ENCODE measurements around the gene QSER1.
"Not testable (repeated sequence)": the region's sequence is repeated elsewhere in the genome, so short reads cannot be mapped to it uniquely, and the experiment has no call there.

The QSER1 gene

DNA sequence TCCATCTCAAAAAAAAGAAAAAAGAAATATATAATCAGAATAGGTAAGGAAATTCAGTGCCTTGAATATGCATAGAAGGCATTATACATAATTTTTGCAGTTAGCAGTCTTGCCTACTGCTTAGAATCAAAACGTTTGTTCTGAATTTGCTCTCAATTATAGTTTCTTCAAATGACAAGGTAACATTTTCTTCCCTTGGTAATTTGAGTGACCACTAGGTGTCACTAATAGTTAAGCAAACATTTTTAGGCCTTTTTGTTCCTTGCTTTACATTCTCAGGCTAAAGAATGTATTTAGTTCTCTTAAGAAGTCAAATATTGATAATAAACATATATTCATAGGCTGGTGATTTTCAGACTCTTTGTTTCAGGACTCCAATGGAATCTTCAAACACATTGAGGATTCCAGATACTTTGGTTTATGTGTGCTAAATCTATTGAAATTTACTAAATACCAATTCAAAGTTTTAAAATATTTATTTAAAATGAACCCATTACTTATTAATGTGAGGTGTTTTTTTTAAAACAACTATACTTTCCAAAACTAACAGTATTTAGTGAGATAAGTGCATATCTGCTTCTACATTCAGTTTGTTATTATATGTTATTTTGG, 68.0 kb downstream of the QSER1 start:
- ATAC-seq (ENCODE audit: low read depth) (no peak), DNase-seq (ENCODE audit: low spot score) (no peak)
- TF ChIP-seq, protein P1, sequence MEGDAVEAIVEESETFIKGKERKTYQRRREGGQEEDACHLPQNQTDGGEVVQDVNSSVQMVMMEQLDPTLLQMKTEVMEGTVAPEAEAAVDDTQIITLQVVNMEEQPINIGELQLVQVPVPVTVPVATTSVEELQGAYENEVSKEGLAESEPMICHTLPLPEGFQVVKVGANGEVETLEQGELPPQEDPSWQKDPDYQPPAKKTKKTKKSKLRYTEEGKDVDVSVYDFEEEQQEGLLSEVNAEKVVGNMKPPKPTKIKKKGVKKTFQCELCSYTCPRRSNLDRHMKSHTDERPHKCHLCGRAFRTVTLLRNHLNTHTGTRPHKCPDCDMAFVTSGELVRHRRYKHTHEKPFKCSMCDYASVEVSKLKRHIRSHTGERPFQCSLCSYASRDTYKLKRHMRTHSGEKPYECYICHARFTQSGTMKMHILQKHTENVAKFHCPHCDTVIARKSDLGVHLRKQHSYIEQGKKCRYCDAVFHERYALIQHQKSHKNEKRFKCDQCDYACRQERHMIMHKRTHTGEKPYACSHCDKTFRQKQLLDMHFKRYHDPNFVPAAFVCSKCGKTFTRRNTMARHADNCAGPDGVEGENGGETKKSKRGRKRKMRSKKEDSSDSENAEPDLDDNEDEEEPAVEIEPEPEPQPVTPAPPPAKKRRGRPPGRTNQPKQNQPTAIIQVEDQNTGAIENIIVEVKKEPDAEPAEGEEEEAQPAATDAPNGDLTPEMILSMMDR (IDR thresholded peaks at IDR 0.05; ENCODE audit: poor library complexity, severe bottlenecking), result peak; percentile 82
- no peak overlapping the region for H3K27ac ChIP-seq (ENCODE audit: poor library complexity, severe bottlenecking)
- no peak overlapping the region for H3K4me3 ChIP-seq (ENCODE audit: severe bottlenecking)
- no peaks in the 10 kb centered on the region for H3K9me3 ChIP-seq (ENCODE audit: severe bottlenecking)
- H3K36me3 ChIP-seq (ENCODE audit: low read depth), result peaks cover 72% of the 10 kb centered on the region
- no peaks in the 10 kb centered on the region for H3K27me3 ChIP-seq (ENCODE audit: insufficient read depth, poor library complexity, severe bottlenecking)
- H3K4me1 ChIP-seq (ENCODE audit: insufficient read depth, poor library complexity, severe bottlenecking), result no peaks in the 10 kb centered on the region

DNA sequence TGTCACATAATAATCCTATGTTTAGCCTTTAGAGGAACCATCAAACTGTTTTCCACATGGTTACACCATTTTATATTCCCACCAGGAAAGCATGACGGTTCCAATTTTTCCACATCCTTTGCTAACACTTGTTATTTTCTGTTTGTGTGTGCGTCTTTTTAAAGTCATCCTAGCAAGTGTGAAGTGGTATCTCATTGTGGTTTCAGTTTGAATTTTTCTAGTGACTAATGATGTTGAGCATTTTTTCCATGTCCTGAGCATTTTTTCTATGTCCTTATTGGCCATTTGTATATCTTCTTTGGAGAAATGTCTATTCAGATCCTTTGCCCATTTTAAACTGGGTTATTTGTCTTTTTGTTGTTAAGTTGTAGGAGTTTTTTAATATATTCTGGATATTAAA, 69.4 kb downstream of the QSER1 start:
- H3K27me3 ChIP-seq (ENCODE audit: insufficient read depth, poor library complexity, severe bottlenecking), result no peaks in the 10 kb centered on the region
- no peak for ATAC-seq (ENCODE audit: low read depth)
- TF ChIP-seq, protein P1 (IDR thresholded peaks at IDR 0.05; ENCODE audit: poor library complexity, severe bottlenecking), result no peak
- no peak overlapping the region for H3K4me3 ChIP-seq (ENCODE audit: severe bottlenecking)
- peaks cover 72% of the 10 kb centered on the region for H3K36me3 ChIP-seq (ENCODE audit: low read depth)
- no peaks in the 10 kb centered on the region for H3K4me1 ChIP-seq (ENCODE audit: insufficient read depth, poor library complexity, severe bottlenecking)
- DNase-seq (ENCODE audit: low spot score), result no peak
- no peak overlapping the region for H3K27ac ChIP-seq (ENCODE audit: poor library complexity, severe bottlenecking)
- H3K9me3 ChIP-seq (ENCODE audit: severe bottlenecking), result no peaks in the 10 kb centered on the region

GRCh38 chr11:32963721-32964120, 71.1 kb downstream of the QSER1 start:
- Histone ChIP-seq H3K27me3 (ENCODE audit: insufficient read depth, poor library complexity, severe bottlenecking) (no peaks in the 10 kb centered on the region), H3K9me3 (ENCODE audit: severe bottlenecking) (no peaks in the 10 kb centered on the region), H3K4me3 (ENCODE audit: severe bottlenecking) (no peak overlapping the region), H3K4me1 (ENCODE audit: insufficient read depth, poor library complexity, severe bottlenecking) (no peaks in the 10 kb centered on the region), H3K36me3 (ENCODE audit: low read depth) (peaks cover 69% of the 10 kb centered on the region), H3K27ac (ENCODE audit: poor library complexity, severe bottlenecking) (no peak overlapping the region)
- ATAC-seq (ENCODE audit: low read depth) (peak; percentile 42; the same call in 1 of the 3 replicates), DNase-seq (ENCODE audit: low spot score) (no peak)
- TF ChIP-seq, protein P1 (IDR thresholded peaks at IDR 0.05; ENCODE audit: poor library complexity, severe bottlenecking), result no peak

DNA sequence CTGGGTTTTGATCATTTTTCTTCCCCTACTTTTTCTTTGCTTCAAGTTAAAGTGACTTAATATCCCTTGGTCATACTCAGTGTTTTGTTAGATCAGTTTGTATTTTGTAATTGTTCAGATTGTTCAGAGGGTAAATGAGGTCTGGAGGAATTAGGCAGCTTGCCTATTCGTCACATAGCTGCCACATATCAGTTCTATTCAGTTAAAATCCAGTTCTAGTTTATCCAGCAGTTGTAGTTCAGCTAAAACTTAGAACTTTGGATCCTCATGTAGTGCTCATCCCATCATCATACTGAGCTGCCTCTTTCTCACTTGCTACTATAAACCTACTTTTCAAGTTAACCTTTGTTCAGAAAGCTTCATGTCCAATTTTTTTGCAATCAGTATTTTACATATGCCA, 75.9 kb downstream of the QSER1 start:
- TF ChIP-seq, protein P1 (IDR thresholded peaks at IDR 0.05; ENCODE audit: poor library complexity, severe bottlenecking), result no peak
- H3K4me1 ChIP-seq (ENCODE audit: insufficient read depth, poor library complexity, severe bottlenecking), result no peaks in the 10 kb centered on the region
- peaks cover 61% of the 10 kb centered on the region for H3K36me3 ChIP-seq (ENCODE audit: low read depth)
- no peak overlapping the region for H3K27ac ChIP-seq (ENCODE audit: poor library complexity, severe bottlenecking)
- ATAC-seq (ENCODE audit: low read depth), result no peak
- no peak overlapping the region for H3K4me3 ChIP-seq (ENCODE audit: severe bottlenecking)
- no peaks in the 10 kb centered on the region for H3K9me3 ChIP-seq (ENCODE audit: severe bottlenecking)
- DNase-seq (ENCODE audit: low spot score), result no peak
- no peaks in the 10 kb centered on the region for H3K27me3 ChIP-seq (ENCODE audit: insufficient read depth, poor library complexity, severe bottlenecking)

- ATAC-seq (ENCODE audit: low read depth); H3K4me3 ChIP-seq (ENCODE audit: severe bottlenecking); H3K4me1 ChIP-seq (ENCODE audit: insufficient read depth, poor library complexity, severe bottlenecking); H3K27ac ChIP-seq (ENCODE audit: poor library complexity, severe bottlenecking); DNase-seq (ENCODE audit: low spot score); H3K9me3 ChIP-seq (ENCODE audit: severe bottlenecking); H3K27me3 ChIP-seq (ENCODE audit: insufficient read depth, poor library complexity, severe bottlenecking): not testable (repeated sequence)
- peaks cover 78% of the 10 kb centered on the region for H3K36me3 ChIP-seq (ENCODE audit: low read depth)
Measured at GRCh38 chr11:32972233-32972632, 79.6 kb downstream of the QSER1 start.

Measured in RWPE2 (cell line).